Activated naive CD8-positive, alpha-beta T cell treated with anti-CD3 and anti-CD28 coated beads, Interleukin-2, amount 50 U/mL, for 16 hours (primary cell): Measurements from ENCODE around the gene SEC24D.
A peak's percentile ranks its signal among the peaks of the same experiment; 100 is the strongest.

Source experiments
- DNase-seq: peaks from one replicate; pipeline ENCODE4 v3.0.0-alpha.2; 2020; ENCODE audit warnings: low read depth, low spot score

SEC24D gene

GRCh38 chr4:118845552-118846050 lies 9.7 kb upstream of the SEC24D start:
- DNase-seq, result no peak

- DNase-seq, result no peak
Measured at GRCh38 chr4:118843237-118843636, 7.3 kb upstream of the SEC24D start.

- DNase-seq, result no peak
Measured at GRCh38 chr4:118842055-118842454, 6.1 kb upstream of the SEC24D start.

DNA sequence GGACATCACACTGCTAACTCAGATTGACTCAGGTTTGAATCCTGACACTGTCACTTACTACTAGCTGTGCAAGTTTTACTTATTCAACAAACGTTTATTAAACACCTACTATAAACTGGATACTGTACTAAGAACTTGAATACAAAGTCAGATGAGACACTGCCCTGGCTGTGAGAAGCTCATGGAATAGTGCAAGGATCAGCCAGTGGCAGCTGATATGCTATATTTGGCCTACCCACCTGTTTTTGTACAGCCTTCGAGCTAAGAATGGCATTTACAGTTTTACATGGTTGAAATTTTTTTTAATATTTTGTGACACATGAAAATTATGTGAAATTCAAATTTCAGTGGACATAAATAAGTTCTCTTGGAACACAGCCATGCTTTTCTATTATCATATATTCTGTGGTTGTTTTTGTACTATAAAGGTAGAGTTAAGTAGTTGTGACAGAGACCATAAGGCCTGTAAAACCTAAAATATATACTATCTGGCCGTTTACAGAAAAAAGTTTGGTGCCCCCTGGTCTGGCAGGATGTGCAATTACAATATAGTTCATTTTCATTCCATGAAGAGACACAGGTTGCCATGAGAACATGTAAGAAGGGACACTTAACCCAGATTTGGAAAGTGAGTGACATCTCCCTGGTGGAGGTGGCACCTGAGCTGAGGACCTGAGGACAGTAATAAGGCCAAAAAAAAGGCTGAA lies 3.4 kb upstream of the SEC24D start:
- DNase-seq, result no peak

- no peak for DNase-seq
Measured at GRCh38 chr4:118837121-118837507, 1.2 kb upstream of the SEC24D start.

DNA sequence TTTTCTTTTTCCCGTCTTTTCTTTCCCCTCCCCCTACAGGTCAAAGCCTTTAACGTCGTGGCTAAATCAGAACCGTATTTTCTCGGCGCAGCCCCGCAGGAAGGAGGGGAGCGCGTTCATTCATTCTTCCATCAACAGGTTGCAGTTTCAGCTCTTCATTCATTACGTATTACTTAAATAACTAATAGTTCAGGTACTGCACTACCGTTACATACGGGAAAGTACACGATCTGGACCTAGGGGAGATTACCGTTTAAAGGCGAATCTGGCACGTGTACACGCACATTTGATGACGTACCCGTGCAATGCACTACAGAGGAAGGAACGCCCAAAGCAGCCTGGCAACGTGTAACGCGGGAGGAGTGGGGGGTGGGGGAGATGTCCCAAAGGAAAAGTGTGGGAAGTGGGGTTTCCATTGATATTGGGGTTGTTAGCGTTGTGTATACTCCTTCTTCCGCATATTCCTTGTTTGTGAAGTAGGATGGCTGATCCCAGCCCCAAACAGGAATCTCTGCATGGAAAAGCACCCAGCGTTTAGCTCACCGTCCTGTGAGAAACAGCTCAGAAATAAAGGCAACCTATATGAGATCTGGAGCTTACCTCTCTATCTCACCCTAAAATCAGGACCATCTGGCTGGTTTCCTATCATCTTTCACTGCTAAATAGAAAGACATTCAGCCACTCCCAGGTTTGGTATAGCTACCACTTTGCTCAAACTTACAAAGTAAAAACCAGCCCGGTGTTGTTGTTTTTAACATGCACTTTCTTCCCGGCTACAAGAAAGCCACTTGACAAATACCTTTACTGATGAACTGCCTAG lies 585 bp upstream of the SEC24D start:
- DNase-seq, result peak; percentile 12

DNA sequence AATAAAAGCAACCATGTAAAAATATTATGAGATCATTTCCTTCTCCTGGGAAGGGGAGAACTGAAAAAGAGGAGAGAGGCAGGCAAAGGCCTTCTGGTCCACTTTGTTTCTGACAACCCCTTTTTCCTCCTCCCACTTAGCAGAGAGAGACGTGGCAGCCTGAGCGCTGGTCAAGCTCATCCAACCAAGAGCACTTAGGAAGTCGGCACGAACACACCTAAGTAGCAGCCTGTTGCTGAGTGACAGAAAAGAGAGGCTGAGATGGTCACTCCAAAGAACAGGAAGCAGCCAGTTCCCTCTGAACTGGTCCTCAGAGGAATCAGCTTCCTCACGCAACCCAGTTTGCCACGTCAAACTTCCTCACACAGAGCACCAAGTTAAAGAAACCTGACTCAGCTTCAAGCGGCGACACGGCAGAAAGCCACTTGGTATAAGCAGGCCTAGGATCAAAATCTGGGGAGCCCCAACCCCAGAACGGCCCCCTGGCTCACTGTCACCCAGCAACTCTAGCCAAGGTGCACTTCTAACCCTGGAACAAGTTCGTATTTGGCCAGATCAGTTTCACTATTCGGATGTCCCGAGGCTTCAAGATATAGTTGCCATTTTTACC lies 861 bp downstream of the SEC24D start:
- DNase-seq, result no peak

DNA sequence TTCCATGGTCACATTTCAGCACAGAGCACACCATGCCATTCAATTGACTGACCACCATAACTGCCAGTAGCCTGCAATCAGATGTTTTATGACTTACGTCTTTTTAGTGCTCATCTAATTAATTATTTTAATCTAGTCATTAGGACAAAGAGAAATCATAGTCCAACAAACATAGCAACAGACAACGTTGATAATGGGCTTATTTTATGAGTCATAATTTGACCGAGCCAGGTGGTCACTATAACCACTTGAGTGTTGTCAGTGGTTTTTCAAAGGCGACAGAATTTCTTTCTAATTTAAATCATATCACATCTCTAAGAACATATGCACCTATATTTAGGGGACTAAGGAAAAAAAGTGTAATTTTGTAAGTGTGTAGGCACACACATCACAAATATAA lies 1.9 kb downstream of the SEC24D start:
- no peak for DNase-seq

DNA sequence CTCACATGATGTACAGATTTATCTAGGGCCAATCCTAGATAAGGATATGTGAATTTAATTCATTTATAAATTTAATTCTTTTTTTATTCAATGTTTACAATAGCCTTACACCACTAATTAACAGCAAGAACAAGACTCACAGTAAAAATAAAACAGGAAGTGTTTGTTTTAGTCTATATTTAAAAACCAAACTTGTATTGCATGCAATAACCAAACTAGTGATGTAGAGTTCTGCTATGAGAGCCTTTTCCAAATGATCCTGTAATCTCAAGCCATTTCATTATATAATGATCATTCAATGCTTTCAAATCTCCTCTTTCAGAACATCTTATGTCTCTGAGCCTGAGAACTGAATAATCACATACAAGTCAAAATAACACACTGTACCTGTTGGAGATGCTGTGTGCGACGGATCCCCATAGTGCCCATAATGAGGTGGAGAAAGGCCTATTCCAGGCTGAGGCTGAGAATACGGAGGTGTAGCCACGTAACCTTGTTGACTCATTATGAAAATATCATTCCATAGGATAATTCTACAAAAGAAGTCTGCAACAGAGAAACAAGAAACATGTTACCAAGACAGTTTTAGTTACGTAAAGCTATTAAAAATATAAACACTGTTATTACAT lies 2.6 kb downstream of the SEC24D start:
- no peak for DNase-seq

DNA sequence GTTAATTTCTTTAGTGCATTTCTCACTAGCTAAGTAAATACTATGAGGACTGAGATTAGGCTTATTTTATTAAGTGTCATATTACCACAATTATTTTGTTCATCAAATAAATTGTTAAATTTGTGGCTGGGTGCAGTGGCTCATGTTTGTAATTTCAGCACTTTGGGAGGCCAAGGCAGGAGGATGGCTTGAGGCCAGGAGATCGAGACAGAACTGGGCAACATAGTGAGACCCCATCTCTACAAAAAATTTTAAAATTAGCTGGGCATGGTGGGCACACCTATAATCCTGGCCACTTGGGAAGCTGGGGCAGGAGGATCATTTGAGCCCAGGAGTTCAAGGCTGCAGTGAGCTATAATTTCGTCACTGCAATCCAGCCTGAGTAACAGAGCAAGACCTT lies 6.8 kb downstream of the SEC24D start:
- no peak for DNase-seq

DNA sequence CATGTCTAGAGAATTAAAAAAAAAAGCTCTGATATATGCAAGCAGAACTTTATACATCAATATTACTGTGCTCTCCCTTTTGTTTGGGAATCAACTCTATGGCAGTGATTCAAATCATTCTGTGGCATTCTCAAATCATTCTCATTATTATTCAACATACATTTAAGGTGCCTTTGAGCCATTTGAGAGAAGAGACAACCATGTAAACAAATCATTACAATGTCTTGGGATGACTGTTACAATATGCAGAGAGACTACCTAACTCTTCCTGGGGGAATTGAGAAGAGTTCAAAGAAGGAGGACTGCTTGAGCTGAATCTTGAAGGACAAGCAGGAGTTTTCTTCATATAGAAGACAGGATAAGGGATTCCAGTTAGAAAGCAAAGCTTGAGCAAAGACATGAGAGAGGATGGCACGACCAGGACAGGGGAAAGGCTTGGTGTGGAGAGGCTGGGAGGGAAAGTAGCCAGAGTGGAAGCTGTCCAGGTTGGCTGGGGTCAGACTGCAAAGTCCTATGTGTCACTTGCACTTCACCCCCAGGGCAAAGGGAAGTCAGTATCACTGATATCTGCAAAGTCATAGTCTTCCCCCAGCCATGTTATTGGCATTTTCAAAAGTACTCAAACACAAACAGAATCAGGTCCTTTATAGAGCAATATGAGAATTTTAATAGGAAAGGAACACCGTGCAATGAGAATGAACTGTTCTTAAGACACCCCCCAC lies 9.0 kb downstream of the SEC24D start:
- no peak for DNase-seq

- DNase-seq, result no peak
Measured at GRCh38 chr4:118825799-118826198, 10.1 kb downstream of the SEC24D start.

- DNase-seq, result no peak
Measured at GRCh38 chr4:118824141-118824540, 11.8 kb downstream of the SEC24D start.

DNA sequence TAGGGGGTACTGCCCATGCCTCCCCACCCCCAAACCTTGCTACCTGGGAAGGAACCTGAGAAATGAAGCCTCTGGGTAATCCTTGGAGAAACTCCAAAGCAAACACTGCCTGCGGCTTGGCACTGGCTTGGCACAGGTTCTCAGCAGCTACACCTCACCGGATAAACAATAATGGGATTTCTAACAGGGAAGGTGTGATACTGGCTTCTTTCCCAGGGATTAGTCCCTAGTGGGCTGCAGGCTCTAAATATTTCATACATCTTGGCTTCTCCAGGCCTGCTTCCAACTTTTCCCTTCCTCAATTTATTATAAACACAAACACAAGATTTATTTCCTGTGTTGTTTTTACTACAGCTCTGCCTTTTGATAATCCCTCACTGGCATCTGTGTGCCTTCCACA lies 12.5 kb downstream of the SEC24D start:
- no peak for DNase-seq

GRCh38 chr4:118821590-118822293 lies 14.2 kb downstream of the SEC24D start:
- no peak for DNase-seq

GRCh38 chr4:118817178-118817930 lies 18.6 kb downstream of the SEC24D start:
- DNase-seq, result no peak

DNA sequence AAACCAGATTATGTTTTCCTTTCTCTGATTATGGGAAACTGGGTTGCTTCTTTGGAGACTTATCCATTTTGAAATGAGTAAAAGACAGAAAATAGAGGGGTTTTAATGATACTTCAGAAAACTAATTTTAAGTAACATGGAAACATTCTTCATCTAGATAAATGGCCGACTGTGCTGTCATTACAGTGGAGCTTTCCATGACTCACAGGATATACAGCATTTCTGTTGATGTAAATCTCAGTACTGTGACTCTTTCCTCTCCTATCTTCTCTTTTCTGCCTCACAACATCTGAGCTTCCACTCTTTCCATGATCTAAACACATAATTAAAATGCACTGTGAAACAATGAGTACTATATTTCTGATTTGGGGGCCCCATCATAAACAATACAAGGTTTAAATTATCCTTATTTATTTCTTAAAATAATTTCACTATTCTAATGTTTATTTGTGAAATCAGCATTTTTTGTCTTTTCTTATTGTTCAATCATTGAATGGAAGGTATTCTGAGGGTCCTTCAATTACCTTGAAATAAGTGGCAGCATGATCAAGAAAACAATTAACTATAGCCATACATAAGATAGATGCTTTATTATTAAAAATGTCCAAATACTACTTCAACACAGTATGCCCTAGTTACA lies 19.3 kb downstream of the SEC24D start:
- no peak for DNase-seq

GRCh38 chr4:118814891-118815290 lies 21.0 kb downstream of the SEC24D start:
- no peak for DNase-seq

- DNase-seq, result no peak
Measured at GRCh38 chr4:118814058-118814457, 21.9 kb downstream of the SEC24D start.

DNA sequence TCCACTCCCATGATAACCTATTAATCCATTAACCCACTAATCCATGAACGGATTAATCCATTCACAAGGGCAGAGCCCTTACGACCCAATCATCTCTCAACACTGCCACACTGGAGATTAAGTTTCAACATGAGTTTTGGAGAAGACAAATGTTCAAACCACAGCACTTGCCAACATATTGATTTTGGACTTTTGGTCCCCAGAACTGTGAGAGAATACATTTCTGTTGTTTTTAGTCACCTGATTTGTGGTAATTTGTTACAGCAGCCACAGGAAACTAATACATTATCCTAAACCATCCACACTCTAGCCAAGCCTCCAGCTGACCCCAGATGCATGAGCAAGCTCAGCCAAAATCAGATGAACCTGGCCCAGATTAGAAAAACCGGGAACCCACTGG lies 22.4 kb downstream of the SEC24D start:
- DNase-seq, result no peak
